ENCODE data around the gene EPSTI1. TPM values are rescaled to one million over a fixed set of nuclear protein-coding genes. Genes with fewer than 3 reads are reported as not detected.

Gene EPSTI1
- total RNA-seq, 1 experiment from 2014 or later, result 0.69 TPM

DNA sequence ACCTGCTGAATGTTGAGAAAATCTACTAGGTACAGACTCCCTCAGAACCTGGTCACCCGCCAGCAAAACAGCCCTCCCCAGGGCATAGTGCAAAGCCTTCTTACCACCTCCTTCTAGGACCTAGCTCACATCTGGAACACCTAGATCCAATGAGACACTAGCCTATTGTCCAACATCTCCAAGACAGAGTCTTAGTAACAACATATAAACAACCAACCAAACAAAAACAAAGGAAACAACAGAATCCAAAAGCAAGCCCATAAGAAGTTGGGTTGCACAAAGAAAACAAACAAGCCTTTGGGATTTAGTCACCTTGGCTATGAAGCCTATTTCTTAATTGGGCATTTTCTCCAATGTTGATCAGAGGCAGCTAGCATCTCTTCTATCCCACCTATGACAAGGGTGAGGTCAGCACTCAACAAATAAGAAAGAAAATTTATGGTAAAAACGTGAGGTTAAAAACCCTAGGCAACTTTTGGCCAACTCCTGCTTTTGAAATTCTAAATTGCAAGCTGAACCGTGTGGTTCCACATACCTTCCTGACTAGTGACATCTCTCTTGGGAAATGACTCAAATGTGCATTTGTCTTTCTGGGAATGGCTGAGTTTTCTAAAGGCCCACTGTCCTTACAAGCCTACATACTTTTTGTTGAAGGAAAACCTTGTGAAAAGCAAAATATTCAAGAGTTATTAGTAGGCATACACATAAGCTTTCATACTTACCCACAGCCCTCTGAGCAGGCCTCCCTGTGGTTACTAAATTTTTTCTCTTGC is 144.0 kb downstream of the EPSTI1 start:
- BruUV-seq (replicated peaks), result no TSS peak
- in situ Hi-C loops (cut with HindIII; ENCODE audit: low pct_unique_long_range_greater_than_20kb, low sequenced_read_pairs), result no loop called here
- no peak for DNase-seq (ENCODE audit: low read depth, low spot score)
- no peak for ATAC-seq
- CTCF ChIA-PET, result no interaction called here
- no peaks in the 10 kb centered on the region for H3K9me3 ChIP-seq (ENCODE audit: control insufficient read depth, insufficient read depth, low read depth, low read length)
- intact Hi-C loops (cut with micrococcal nuclease; ENCODE audit: unreplicated experiment), result no loop called here
- POLR2A ChIA-PET, result no interaction called here
- H3K36me3 ChIP-seq (ENCODE audit: control insufficient read depth, insufficient read depth, low read length), result no peaks in the 10 kb centered on the region
- TF ChIP-seq, protein P1, sequence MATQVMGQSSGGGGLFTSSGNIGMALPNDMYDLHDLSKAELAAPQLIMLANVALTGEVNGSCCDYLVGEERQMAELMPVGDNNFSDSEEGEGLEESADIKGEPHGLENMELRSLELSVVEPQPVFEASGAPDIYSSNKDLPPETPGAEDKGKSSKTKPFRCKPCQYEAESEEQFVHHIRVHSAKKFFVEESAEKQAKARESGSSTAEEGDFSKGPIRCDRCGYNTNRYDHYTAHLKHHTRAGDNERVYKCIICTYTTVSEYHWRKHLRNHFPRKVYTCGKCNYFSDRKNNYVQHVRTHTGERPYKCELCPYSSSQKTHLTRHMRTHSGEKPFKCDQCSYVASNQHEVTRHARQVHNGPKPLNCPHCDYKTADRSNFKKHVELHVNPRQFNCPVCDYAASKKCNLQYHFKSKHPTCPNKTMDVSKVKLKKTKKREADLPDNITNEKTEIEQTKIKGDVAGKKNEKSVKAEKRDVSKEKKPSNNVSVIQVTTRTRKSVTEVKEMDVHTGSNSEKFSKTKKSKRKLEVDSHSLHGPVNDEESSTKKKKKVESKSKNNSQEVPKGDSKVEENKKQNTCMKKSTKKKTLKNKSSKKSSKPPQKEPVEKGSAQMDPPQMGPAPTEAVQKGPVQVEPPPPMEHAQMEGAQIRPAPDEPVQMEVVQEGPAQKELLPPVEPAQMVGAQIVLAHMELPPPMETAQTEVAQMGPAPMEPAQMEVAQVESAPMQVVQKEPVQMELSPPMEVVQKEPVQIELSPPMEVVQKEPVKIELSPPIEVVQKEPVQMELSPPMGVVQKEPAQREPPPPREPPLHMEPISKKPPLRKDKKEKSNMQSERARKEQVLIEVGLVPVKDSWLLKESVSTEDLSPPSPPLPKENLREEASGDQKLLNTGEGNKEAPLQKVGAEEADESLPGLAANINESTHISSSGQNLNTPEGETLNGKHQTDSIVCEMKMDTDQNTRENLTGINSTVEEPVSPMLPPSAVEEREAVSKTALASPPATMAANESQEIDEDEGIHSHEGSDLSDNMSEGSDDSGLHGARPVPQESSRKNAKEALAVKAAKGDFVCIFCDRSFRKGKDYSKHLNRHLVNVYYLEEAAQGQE (IDR thresholded peaks at IDR 0.05; ENCODE audit: insufficient read depth in 1 of 2, low read depth in 2 of 2, low read length in 1 of 2), result no peak
- TF ChIP-seq TCF7L2 (IDR thresholded peaks at IDR 0.05; ENCODE audit: low read depth, low read length), result no peak
- no peak for TF ChIP-seq SIN3A (IDR thresholded peaks at IDR 0.05; ENCODE audit: borderline replicate concordance, insufficient read depth, low read depth, low read length)
- no peak for TF ChIP-seq POLR2AphosphoS5 (IDR thresholded peaks at IDR 0.05; ENCODE audit: low read depth, low read length)
- TF ChIP-seq, protein P2, sequence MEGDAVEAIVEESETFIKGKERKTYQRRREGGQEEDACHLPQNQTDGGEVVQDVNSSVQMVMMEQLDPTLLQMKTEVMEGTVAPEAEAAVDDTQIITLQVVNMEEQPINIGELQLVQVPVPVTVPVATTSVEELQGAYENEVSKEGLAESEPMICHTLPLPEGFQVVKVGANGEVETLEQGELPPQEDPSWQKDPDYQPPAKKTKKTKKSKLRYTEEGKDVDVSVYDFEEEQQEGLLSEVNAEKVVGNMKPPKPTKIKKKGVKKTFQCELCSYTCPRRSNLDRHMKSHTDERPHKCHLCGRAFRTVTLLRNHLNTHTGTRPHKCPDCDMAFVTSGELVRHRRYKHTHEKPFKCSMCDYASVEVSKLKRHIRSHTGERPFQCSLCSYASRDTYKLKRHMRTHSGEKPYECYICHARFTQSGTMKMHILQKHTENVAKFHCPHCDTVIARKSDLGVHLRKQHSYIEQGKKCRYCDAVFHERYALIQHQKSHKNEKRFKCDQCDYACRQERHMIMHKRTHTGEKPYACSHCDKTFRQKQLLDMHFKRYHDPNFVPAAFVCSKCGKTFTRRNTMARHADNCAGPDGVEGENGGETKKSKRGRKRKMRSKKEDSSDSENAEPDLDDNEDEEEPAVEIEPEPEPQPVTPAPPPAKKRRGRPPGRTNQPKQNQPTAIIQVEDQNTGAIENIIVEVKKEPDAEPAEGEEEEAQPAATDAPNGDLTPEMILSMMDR (IDR thresholded peaks at IDR 0.05), result no peak
- H3K4me1 ChIP-seq (ENCODE audit: control insufficient read depth, insufficient read depth, low read length), result no peaks in the 10 kb centered on the region
- no peaks in the 10 kb centered on the region for H3K27me3 ChIP-seq (ENCODE audit: control insufficient read depth, insufficient read depth, low read length)
- H3K27ac ChIP-seq (ENCODE audit: low read length), result no peak overlapping the region
- no peak overlapping the region for H3K4me3 ChIP-seq (ENCODE audit: low read depth in 2 of 2, low read length in 2 of 2)

DNA sequence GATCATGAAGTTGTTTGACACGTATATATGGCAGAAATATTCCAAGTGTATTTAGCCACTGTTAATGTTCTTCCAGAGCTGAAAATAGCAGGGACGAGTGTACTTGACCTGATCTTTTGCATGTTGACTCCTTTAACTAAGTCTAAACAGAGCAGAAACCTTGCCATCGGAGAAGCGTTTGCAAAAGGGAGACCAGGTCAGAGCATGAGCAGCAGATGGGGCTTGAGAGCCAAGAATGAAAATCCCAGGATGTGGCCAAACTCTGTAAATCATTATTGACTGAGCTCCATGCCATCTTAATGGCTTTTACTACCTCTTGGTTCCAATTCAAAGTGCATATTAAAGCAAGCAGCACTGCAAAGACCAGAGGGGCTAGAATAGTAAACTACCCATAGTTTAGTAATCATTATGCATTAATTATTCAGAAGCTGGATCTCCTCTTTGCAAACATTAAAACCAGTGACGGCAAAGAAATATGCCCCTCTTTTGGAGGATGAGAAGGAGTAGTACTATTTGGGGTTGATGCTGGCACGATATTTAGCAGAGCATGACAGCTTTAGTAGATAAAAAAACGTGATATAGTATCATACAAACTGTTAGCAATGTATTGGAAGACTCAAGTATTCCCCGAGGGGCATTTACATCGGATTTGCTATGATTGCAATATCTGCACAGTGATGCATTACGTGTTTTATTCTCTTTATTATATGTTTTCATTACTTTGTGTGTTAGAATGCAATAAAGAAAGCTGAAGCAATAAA is 154.9 kb downstream of the EPSTI1 start:
- in situ Hi-C loops (cut with HindIII; ENCODE audit: low pct_unique_long_range_greater_than_20kb, low sequenced_read_pairs), result no loop called here
- H3K9me3 ChIP-seq (ENCODE audit: control insufficient read depth, insufficient read depth, low read depth, low read length), result no peaks in the 10 kb centered on the region
- TF ChIP-seq, protein P2 (IDR thresholded peaks at IDR 0.05), result peak; percentile 22; the same call in 1 of the 2 replicates
- TF ChIP-seq, protein P1 (IDR thresholded peaks at IDR 0.05; ENCODE audit: insufficient read depth in 1 of 2, low read depth in 2 of 2, low read length in 1 of 2), result no peak
- ChIA-PET POLR2A (no interaction called here), CTCF (no interaction called here)
- intact Hi-C loops (cut with micrococcal nuclease; ENCODE audit: unreplicated experiment), result no loop called here
- H3K27ac ChIP-seq (ENCODE audit: low read length), result no peak overlapping the region
- H3K27me3 ChIP-seq (ENCODE audit: control insufficient read depth, insufficient read depth, low read length), result no peaks in the 10 kb centered on the region
- no peaks in the 10 kb centered on the region for H3K36me3 ChIP-seq (ENCODE audit: control insufficient read depth, insufficient read depth, low read length)
- no peaks in the 10 kb centered on the region for H3K4me1 ChIP-seq (ENCODE audit: control insufficient read depth, insufficient read depth, low read length)
- DNase-seq (ENCODE audit: low read depth, low spot score) (no peak), ATAC-seq (no peak)
- no peak overlapping the region for H3K4me3 ChIP-seq (ENCODE audit: low read depth in 2 of 2, low read length in 2 of 2)
- BruUV-seq (replicated peaks), result no TSS peak
